HCT116 (cell line): ENCODE results near the gene CDK14. TPM values are rescaled to one million over a fixed set of nuclear protein-coding genes. Genes with fewer than 3 reads are reported as not detected.

Experiments
- ATAC-seq: fragments of 200-7000 bp; cut with Tn5 transposase; 2 replicates; pipeline ENCODE4 v1.9.1; 2020; ENCODE audit warnings: mild to moderate bottlenecking, moderate library complexity
- BruUV-seq: library from RNA; stranded (reverse); fragments of 400-500 nt; replicated peaks from 2 replicates; lab custom pipeline; 2021; lab: Mats Ljungman, UMichigan
- CTCF ChIA-PET: fragments of 300-600 bp; sonication (Branson Sonifier 250); formaldehyde crosslinking; loops from one replicate; lab custom pipeline; 2021; ENCODE audit warnings: antibody characterized with exemption; lab: Charles Lee
- POLR2A ChIA-PET: fragments of 300-600, 350-600 bp; sonication (Branson Sonifier 250); formaldehyde crosslinking; loops from one replicate; lab custom pipeline; 2021; ENCODE audit warnings: antibody characterized with exemption; lab: Charles Lee
- RAD21 ChIA-PET, 2 experiments: fragments of 300-600 bp; sonication (Branson Sonifier 250); formaldehyde crosslinking; loops; one replicate each; lab custom pipeline; 2023; ENCODE audit warnings: low total read pairs in 2 of 2; ENCODE audit not compliant: uncharacterized antibody in 2 of 2, unreplicated experiment in 2 of 2, low non-redundant PET in 1 of 2; lab: Charles Lee
- DNase-seq: peaks from one replicate; pipeline ENCODE4 v3.0.0-alpha.2; 2010; ENCODE audit warnings: low read depth, low spot score
- H2AFZ ChIP-seq: fragments of 200-600 bp; shearing (Covaris generic), sonication (generic); 2 replicates; pipeline ENCODE4 v1.6.1; 2017; ENCODE audit warnings: low read depth, mixed run types, mixed read lengths, antibody characterized with exemption, low read length; ENCODE audit not compliant: poor library complexity, severe bottlenecking
- H3K27ac ChIP-seq: 2 replicates; pipeline ENCODE4 v1.5.1; 2012; ENCODE audit warnings: low read depth, low read length
- H3K27me3 ChIP-seq: fragments of 200-600 bp; sonication (generic); 2 replicates; pipeline ENCODE4 v1.6.1; 2016; ENCODE audit warnings: mixed run types, low read length, mixed read lengths; ENCODE audit not compliant: insufficient read depth
- H3K36me3 ChIP-seq, 2 experiments: fragments of 200-500 bp in 1 of 2; fragments of 200-600 bp in 1 of 2; sonication (Bioruptor generic) in 1 of 2; sonication (generic) in 1 of 2; 2 replicates each; pipeline versions ENCODE4 v1.5.1 to v1.6.1; 2014 to 2016; ENCODE audit warnings: low read length in 2 of 2, inconsistent platforms in 1 of 2, mixed read lengths in 1 of 2, mixed run types in 1 of 2; ENCODE audit not compliant: insufficient read depth in 2 of 2, control insufficient read depth in 1 of 2
- H3K4me1 ChIP-seq, 2 experiments: fragments of 200-600 bp in 1 of 2; sonication (generic) in 1 of 2; 2 replicates each; pipeline versions ENCODE4 v1.5.1 to v1.6.1; 2012 to 2017; ENCODE audit warnings: low read length in 2 of 2, inconsistent platforms in 1 of 2, mild to moderate bottlenecking in 1 of 2, mixed read lengths in 1 of 2, mixed run types in 1 of 2, moderate library complexity in 1 of 2; ENCODE audit not compliant: insufficient read depth in 2 of 2, control insufficient read depth in 1 of 2
- H3K4me2 ChIP-seq: fragments of 200-600 bp; sonication (generic); 2 replicates; pipeline ENCODE4 v1.6.1; 2017; ENCODE audit warnings: mixed run types, low read length, mixed read lengths
- H3K4me3 ChIP-seq, 2 experiments: fragments of 200-600 bp in 1 of 2; sonication (generic) in 1 of 2; replicated peaks in 1 of 2; 2 replicates each; pipeline ENCODE4 v1.5.1; 2011 to 2016; ENCODE audit warnings: low read length in 2 of 2, control low read depth in 1 of 2, low read depth in 1 of 2, mild to moderate bottlenecking in 1 of 2, mixed read lengths in 1 of 2, mixed run types in 1 of 2
- H3K79me2 ChIP-seq: fragments of 200-600 bp; sonication (generic); 2 replicates; pipeline ENCODE4 v1.6.1; 2017; ENCODE audit warnings: mild to moderate bottlenecking, mixed run types, low read length, moderate library complexity, mixed read lengths; ENCODE audit not compliant: insufficient read depth
- H3K9ac ChIP-seq: fragments of 200-600 bp; sonication (generic); 2 replicates; pipeline ENCODE4 v1.6.1; 2016; ENCODE audit warnings: low read length, mixed read lengths
- H3K9me2 ChIP-seq: fragments of 200-600 bp; sonication (generic), shearing (Covaris generic); 2 replicates; pipeline ENCODE4 v1.6.1; 2017; ENCODE audit warnings: mixed run types, mild to moderate bottlenecking, moderate library complexity; ENCODE audit not compliant: insufficient read depth
- H3K9me3 ChIP-seq, 2 experiments: fragments of 200-500 bp in 1 of 2; fragments of 200-600 bp in 1 of 2; sonication (Bioruptor generic) in 1 of 2; sonication (generic) in 1 of 2; 2 replicates each; pipeline ENCODE4 v1.6.1; 2014 to 2017; ENCODE audit warnings: low read length in 2 of 2, mixed read lengths in 2 of 2, inconsistent platforms in 1 of 2, low read depth in 1 of 2, mild to moderate bottlenecking in 1 of 2, mixed run types in 1 of 2, moderate library complexity in 1 of 2; ENCODE audit not compliant: control insufficient read depth in 1 of 2, insufficient read depth in 1 of 2
- H4K20me1 ChIP-seq: fragments of 200-600 bp; sonication (generic), shearing (Covaris generic); 2 replicates; pipeline ENCODE4 v1.6.1; 2017; ENCODE audit warnings: mixed run types, mild to moderate bottlenecking, moderate library complexity; ENCODE audit not compliant: insufficient read depth
- ATF3 ChIP-seq: IDR thresholded peaks from 2 replicates; pipeline ENCODE4 v1.6.1; 2012
- CBX3 ChIP-seq: IDR thresholded peaks from 2 replicates; pipeline ENCODE4 v1.6.1; 2012; ENCODE audit warnings: low read depth
- CEBPB ChIP-seq: IDR thresholded peaks from 2 replicates; pipeline ENCODE4 v1.6.1; 2012; ENCODE audit warnings: low read depth
- EGR1 ChIP-seq: IDR thresholded peaks from 2 replicates; pipeline ENCODE4 v1.6.1; 2012; ENCODE audit warnings: low read depth
- EZH2 ChIP-seq: fragments of 200-600 bp; sonication (generic); IDR thresholded peaks from 2 replicates; pipeline ENCODE4 v1.6.1; 2017; ENCODE audit warnings: antibody characterized with exemption, mixed run types
- EZH2phosphoT487 ChIP-seq: fragments of 200-600 bp; IDR thresholded peaks from 2 replicates; pipeline ENCODE4 v1.6.1; 2018; ENCODE audit warnings: antibody characterized with exemption, borderline replicate concordance
- FOSL1 ChIP-seq: IDR thresholded peaks from 2 replicates; pipeline ENCODE4 v1.6.1; 2012; ENCODE audit warnings: low read depth
- JUND ChIP-seq: IDR thresholded peaks from 2 replicates; pipeline ENCODE4 v1.6.1; 2012
- MAX ChIP-seq: IDR thresholded peaks from 2 replicates; pipeline ENCODE4 v1.6.1; 2012
- POLR2A ChIP-seq: IDR thresholded peaks from 2 replicates; pipeline ENCODE4 v1.7.0; 2011; ENCODE audit warnings: borderline replicate concordance; ENCODE audit not compliant: insufficient read depth, insufficient read length; ENCODE audit errors: extremely low read depth
- RAD21 ChIP-seq: IDR thresholded peaks from 2 replicates; pipeline ENCODE4 v1.6.1; 2012; ENCODE audit warnings: low read depth, mild to moderate bottlenecking
- REST ChIP-seq: IDR thresholded peaks from 2 replicates; pipeline ENCODE4 v1.6.1; 2012; ENCODE audit warnings: low read depth
- SIN3A ChIP-seq: IDR thresholded peaks from 2 replicates; pipeline ENCODE4 v1.6.1; 2012; ENCODE audit warnings: low read depth
- SRF ChIP-seq: IDR thresholded peaks from 2 replicates; pipeline ENCODE4 v1.6.1; 2012; ENCODE audit warnings: low read depth
- TCF7L2 ChIP-seq: IDR thresholded peaks from 2 replicates; pipeline ENCODE4 v1.7.0; 2011; ENCODE audit warnings: borderline replicate concordance, inconsistent platforms; ENCODE audit not compliant: insufficient read depth, insufficient read length; ENCODE audit errors: extremely low read depth
- YY1 ChIP-seq: IDR thresholded peaks from 2 replicates; pipeline ENCODE4 v1.6.1; 2011; ENCODE audit warnings: low read length, low read depth, moderate library complexity, mild to moderate bottlenecking; ENCODE audit not compliant: insufficient replicate concordance; ENCODE audit errors: extremely low read depth
- ZFX ChIP-seq: fragments of 450-650 bp; IDR thresholded peaks from 2 replicates; pipeline ENCODE4 v1.6.1; 2017
- ZNF274 ChIP-seq: fragments of 200-500 bp; sonication (Bioruptor generic); IDR thresholded peaks from 2 replicates; pipeline ENCODE4 v1.6.1; 2014; ENCODE audit warnings: mild to moderate bottlenecking, low read depth, low read length, inconsistent platforms
- intact Hi-C: fragments of 100-400 bp; cut with micrococcal nuclease; formaldehyde crosslinking; loops from 2 replicates; pipeline ENCODE4 v1.10.0; 2022
- total RNA-seq: library from RNA; stranded (reverse); gene quantifications from one replicate; pipeline ENCODE4 v1.2.1, GENCODE V29; 2021; ENCODE audit not compliant: unreplicated experiment

Gene CDK14
- total RNA-seq, 1 experiment from 2014 or later, result 10.2 TPM

- Histone ChIP-seq H3K27me3 (no peaks in the 10 kb centered on the region), H3K79me2 (no peaks in the 10 kb centered on the region), H2AFZ (no peak overlapping the region), H3K27ac (no peak overlapping the region), H3K4me1 (no peaks in the 10 kb centered on the region), H3K9me2 (no peaks in the 10 kb centered on the region), H4K20me1 (no peaks in the 10 kb centered on the region), H3K4me3 (no peak overlapping the region), H3K36me3 (no peaks in the 10 kb centered on the region), H3K9ac (no peak overlapping the region), H3K4me2 (no peak overlapping the region), H3K9me3 (no peaks in the 10 kb centered on the region)
- CTCF ChIA-PET, result no interaction called here
- RAD21 ChIA-PET, result no interaction called here
- BruUV-seq, result no TSS peak
- no peak for TF ChIP-seq YY1
- no peak for TF ChIP-seq ATF3
- no peak for TF ChIP-seq SRF
- TF ChIP-seq RAD21, result no peak
- no peak for TF ChIP-seq FOSL1
- TF ChIP-seq ZNF274, result no peak
- no peak for TF ChIP-seq TCF7L2
- no peak for TF ChIP-seq SIN3A
- no peak for TF ChIP-seq CBX3
- TF ChIP-seq EGR1, result no peak
- no peak for TF ChIP-seq JUND
- DNase-seq (no peak), ATAC-seq (no peak)
- POLR2A ChIA-PET, result no interaction called here
- intact Hi-C loops, result loop anchor here (10.0 kb wide), 1 partner anchor 55 kb away; no protein-coding TSS in a partner anchor
These were observed 433.6 kb downstream of the CDK14 start for GRCh38 chr7:91029688-91030087.

GRCh38 chr7:91030680-91031380 lies 434.7 kb downstream of the CDK14 start:
- Histone ChIP-seq H3K9me2 (no peaks in the 10 kb centered on the region), H3K9me3 (no peaks in the 10 kb centered on the region), H3K79me2 (no peaks in the 10 kb centered on the region), H3K27me3 (no peaks in the 10 kb centered on the region), H3K36me3 (no peaks in the 10 kb centered on the region), H3K9ac (no peak overlapping the region), H3K27ac (no peak overlapping the region), H3K4me1 (no peaks in the 10 kb centered on the region), H3K4me3 (no peak overlapping the region), H3K4me2 (no peak overlapping the region), H4K20me1 (no peaks in the 10 kb centered on the region), H2AFZ (no peak overlapping the region)
- intact Hi-C loops, result loop anchor here (10.0 kb wide), 1 partner anchor 56 kb away; no protein-coding TSS in a partner anchor
- ChIA-PET POLR2A (no interaction called here), CTCF (no interaction called here), RAD21 (no interaction called here)
- BruUV-seq, result no TSS peak
- DNase-seq (no peak), ATAC-seq (no peak)
- TF ChIP-seq TCF7L2, result no peak
- TF ChIP-seq EZH2, result no peak
- TF ChIP-seq CEBPB, result no peak
- TF ChIP-seq ZNF274, result no peak
- no peak for TF ChIP-seq JUND
- TF ChIP-seq REST, result no peak
- no peak for TF ChIP-seq POLR2A
- no peak for TF ChIP-seq MAX
- TF ChIP-seq EZH2phosphoT487, result no peak
- no peak for TF ChIP-seq RAD21
- TF ChIP-seq ZFX, result no peak
- TF ChIP-seq EGR1, result no peak
